SK-N-SH treated with all-trans-retinoic acid at 6 μM for 48 hours (cell line): ENCODE data around the gene HACD2.

Experiments used
- GLIS3 ChIP-seq: fragments of 250-450 bp; sonication (Bioruptor Pico); IDR thresholded peaks from 2 replicates; pipeline ENCODE4 v1.5.0; 2020; ENCODE audit warnings: mild to moderate bottlenecking, moderate library complexity
- RARB ChIP-seq: fragments of 250-450 bp; sonication (Bioruptor Pico); IDR thresholded peaks from 2 replicates; pipeline ENCODE4 v1.8.0; 2021; ENCODE audit warnings: mild to moderate bottlenecking, moderate library complexity

GRCh38 chr3:123475786-123476185, 109.1 kb downstream of the HACD2 start:
- TF ChIP-seq GLIS3 (CRISPR knock-in tag) (no peak), RARB (CRISPR knock-in tag) (no peak)
